WERI-Rb-1 (cell line): ENCODE results near the gene EFHC2.

ENCODE experiments used
- DNase-seq: peaks from one replicate; pipeline ENCODE4 v3.0.0-alpha.2; 2020
- H3K27ac ChIP-seq: fragments of 250-450 bp; sonication (Bioruptor Pico); 2 replicates; pipeline ENCODE4 v1.5.1; 2020; ENCODE audit warnings: mild to moderate bottlenecking, moderate library complexity
- H3K27me3 ChIP-seq: fragments of 250-450 bp; sonication (Bioruptor Pico); 2 replicates; pipeline ENCODE4 v1.5.1; 2021; ENCODE audit warnings: mild to moderate bottlenecking, low read depth, moderate library complexity; ENCODE audit not compliant: insufficient read depth, severe bottlenecking
- H3K36me3 ChIP-seq: fragments of 250-450 bp; sonication (Bioruptor Pico); 2 replicates; pipeline ENCODE4 v1.5.1; 2020; ENCODE audit warnings: mild to moderate bottlenecking, moderate library complexity
- H3K4me3 ChIP-seq: 2 replicates; pipeline ENCODE4 v1.5.1; 2011; ENCODE audit warnings: low read depth, mild to moderate bottlenecking, control low read depth, low read length
- H3K9me3 ChIP-seq: fragments of 250-450 bp; sonication (Bioruptor Pico); 2 replicates; pipeline ENCODE4 v1.5.1; 2021; ENCODE audit warnings: mild to moderate bottlenecking, moderate library complexity; ENCODE audit not compliant: severe bottlenecking
- TF ChIP-seq, protein P1 (sequence below): IDR thresholded peaks from 2 replicates; pipeline ENCODE4 v1.5.1; 2011; ENCODE audit warnings: low read depth, mild to moderate bottlenecking, control low read depth, inconsistent platforms, low read length

EFHC2 gene

DNA sequence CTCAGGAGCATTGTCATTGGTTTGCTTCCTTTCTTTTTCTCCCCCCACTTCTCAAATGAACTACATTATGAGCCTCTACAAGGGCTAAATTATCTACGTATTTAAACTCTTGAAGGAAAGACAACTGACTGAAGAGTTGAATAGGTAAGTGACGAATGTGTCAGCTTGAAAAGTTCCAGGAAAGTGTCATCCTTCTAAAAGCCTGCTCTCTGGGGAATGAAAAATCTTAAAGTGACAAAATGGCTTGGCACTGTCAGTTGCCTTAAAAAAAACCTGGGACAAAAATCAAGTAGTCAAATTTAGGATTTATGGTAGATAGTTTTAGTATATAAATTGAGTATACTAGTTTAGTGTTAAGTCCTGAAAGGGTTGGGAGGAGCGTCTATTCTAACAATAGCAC lies 196.3 kb downstream of the EFHC2 start:
- H3K27ac ChIP-seq = no peak overlapping the region
- H3K9me3 ChIP-seq = no peaks in the 10 kb centered on the region
- no peak for DNase-seq
- no peak overlapping the region for H3K4me3 ChIP-seq
- TF ChIP-seq, protein P1, sequence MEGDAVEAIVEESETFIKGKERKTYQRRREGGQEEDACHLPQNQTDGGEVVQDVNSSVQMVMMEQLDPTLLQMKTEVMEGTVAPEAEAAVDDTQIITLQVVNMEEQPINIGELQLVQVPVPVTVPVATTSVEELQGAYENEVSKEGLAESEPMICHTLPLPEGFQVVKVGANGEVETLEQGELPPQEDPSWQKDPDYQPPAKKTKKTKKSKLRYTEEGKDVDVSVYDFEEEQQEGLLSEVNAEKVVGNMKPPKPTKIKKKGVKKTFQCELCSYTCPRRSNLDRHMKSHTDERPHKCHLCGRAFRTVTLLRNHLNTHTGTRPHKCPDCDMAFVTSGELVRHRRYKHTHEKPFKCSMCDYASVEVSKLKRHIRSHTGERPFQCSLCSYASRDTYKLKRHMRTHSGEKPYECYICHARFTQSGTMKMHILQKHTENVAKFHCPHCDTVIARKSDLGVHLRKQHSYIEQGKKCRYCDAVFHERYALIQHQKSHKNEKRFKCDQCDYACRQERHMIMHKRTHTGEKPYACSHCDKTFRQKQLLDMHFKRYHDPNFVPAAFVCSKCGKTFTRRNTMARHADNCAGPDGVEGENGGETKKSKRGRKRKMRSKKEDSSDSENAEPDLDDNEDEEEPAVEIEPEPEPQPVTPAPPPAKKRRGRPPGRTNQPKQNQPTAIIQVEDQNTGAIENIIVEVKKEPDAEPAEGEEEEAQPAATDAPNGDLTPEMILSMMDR = no peak
- H3K27me3 ChIP-seq = peaks cover 11% of the 10 kb centered on the region
- H3K36me3 ChIP-seq = no peaks in the 10 kb centered on the region

DNA sequence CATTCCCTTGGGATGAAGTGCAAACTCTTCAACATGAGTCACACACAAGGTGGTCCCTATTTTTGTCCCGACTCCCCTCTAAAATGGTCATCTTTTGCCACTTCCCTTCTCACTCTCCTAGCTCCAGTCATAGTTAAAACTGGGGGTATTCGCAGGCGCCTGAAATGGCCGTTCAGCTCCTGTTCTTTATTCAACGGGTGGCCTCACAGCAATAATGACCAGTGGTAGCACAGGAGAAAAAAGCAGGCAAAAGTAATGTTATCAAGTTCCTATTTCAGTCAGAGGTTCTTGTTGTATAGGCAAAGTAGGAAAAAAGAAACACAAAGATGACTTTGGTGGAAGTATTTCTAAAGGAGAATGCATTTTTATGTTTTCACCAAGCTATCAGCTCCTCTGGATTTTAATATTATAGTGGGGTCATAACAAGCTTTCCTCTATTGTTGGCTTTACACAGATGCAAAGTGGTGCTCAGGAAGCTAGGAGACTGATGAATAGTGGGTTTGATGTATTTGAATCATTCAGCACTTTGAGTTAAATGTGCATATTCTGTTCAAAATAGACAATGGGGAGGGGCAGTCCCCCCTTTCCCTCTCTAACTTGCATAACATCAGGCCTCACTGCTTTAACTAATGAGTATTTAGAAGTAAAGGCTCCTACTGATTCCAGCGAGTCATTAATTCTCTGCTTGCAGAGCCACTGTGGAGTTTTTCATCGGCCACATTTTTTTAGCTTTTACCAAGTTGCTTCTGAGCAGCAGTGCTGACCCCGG lies 199.1 kb downstream of the EFHC2 start:
- Histone ChIP-seq H3K9me3 (no peaks in the 10 kb centered on the region), H3K27ac (no peak overlapping the region), H3K27me3 (peaks cover 6% of the 10 kb centered on the region), H3K4me3 (no peak overlapping the region), H3K36me3 (no peaks in the 10 kb centered on the region)
- DNase-seq = no peak
- TF ChIP-seq, protein P1 = no peak

DNA sequence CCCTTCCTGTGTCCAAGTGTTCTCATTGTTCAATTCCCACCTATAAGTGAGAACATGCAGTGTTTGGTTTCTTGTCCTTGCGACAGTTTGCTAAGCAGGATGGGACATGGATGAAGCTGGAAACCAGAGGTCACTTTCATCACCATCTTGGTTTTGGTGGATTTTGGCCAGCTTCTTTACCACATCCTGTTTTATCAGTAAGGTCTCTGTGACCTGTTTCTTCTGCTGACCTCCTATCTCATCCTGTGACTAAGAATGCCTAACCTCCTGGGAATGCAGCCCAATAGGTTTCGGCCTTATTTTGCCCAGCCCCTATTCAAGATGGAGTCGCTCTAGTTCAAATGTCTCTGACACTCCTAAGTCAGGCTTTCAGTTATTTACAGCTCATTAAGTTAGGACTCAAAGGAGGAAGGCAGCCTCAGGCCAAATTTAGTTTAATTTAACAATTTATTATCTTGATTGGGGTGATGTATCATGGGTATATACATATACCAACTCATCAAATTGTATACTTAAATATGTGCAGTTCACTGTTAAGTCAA lies 200.3 kb downstream of the EFHC2 start:
- no peaks in the 10 kb centered on the region for H3K9me3 ChIP-seq
- H3K27ac ChIP-seq = no peak overlapping the region
- no peak overlapping the region for H3K4me3 ChIP-seq
- H3K27me3 ChIP-seq = peaks cover 6% of the 10 kb centered on the region
- TF ChIP-seq, protein P1 = no peak
- no peaks in the 10 kb centered on the region for H3K36me3 ChIP-seq
- DNase-seq = no peak

DNA sequence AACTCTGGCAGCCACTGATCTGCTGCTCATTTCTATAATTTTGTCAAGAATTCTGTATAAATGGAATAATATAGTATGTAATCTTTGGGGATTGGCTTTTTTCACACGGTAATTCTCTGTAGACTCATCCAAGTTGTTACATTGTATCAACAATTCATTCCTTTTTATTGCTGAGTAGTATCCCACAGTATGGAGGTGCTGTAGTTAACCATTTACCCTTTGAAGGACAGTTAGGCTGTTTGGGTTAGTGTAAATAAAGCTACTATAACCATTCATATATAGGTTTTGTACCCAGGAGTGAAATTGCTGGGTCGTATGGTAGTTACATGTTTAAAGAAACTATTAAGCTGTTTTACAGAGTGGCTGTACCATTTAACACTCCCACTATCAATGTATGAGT lies 213.3 kb downstream of the EFHC2 start:
- no peak for DNase-seq
- Histone ChIP-seq H3K36me3 (no peaks in the 10 kb centered on the region), H3K27me3 (peaks cover 4% of the 10 kb centered on the region), H3K27ac (no peak overlapping the region), H3K4me3 (no peak overlapping the region), H3K9me3 (no peaks in the 10 kb centered on the region)
- TF ChIP-seq, protein P1 = no peak

DNA sequence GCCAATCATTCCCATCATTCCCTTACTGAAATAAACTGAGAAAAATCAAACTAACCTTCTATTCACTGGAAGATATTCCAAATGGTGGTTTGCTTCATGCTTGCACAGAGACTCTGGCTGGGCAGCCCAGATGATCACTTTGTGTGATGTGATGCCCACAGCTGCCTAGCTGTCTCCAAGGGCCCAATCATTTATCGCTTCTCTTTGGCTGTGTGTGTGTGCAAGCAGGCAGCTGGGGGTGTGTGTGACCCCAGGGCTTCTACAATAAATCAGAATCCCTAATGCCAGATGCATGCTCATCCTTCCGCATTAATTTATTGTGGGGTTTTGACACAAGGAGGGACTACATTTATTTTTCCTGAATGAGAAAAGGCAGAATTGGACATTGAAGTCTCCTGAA lies 230.1 kb downstream of the EFHC2 start:
- TF ChIP-seq, protein P1 = no peak
- Histone ChIP-seq H3K27me3 (no peaks in the 10 kb centered on the region), H3K36me3 (no peaks in the 10 kb centered on the region), H3K9me3 (no peaks in the 10 kb centered on the region), H3K4me3 (no peak overlapping the region), H3K27ac (no peak overlapping the region)
- DNase-seq = no peak

DNA sequence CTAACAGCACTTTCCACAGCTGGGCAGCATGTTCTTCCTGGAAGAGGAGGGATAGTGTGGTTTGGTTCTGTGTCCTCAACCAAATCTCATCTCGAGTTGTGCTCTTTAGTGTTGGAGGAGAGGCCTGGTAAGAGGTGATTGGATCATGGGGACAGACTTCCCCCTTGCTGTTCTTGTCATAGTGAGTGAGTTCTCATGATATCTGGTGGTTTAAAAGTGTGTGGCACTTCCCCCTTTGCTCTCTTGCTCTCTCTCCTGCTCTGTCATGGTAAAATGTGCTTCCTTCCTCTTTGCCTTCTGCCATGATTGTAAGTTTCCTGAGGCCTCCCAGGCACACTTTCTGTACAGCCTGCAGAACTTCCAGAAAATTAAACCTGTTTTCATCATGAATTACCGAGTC lies 236.6 kb downstream of the EFHC2 start:
- DNase-seq = no peak
- H3K4me3 ChIP-seq = no peak overlapping the region
- H3K27ac ChIP-seq = no peak overlapping the region
- no peaks in the 10 kb centered on the region for H3K36me3 ChIP-seq
- TF ChIP-seq, protein P1 = no peak
- H3K27me3 ChIP-seq = peaks cover 4% of the 10 kb centered on the region
- H3K9me3 ChIP-seq = no peaks in the 10 kb centered on the region
